ENCODE data around the gene PHKG1.
"Not testable (repeated sequence)": the region's sequence is repeated elsewhere in the genome, so short reads cannot be mapped to it uniquely, and the experiment has no call there.

PHKG1 gene

GRCh38 chr7:56092789-56093531 is at the start of gene PHKG1:
PHKG1 (minus strand) TSS chr7:56092952; CDS start chr7:56088941, 4,011 bp downstream.
- DNase-seq, result no peak

DNA sequence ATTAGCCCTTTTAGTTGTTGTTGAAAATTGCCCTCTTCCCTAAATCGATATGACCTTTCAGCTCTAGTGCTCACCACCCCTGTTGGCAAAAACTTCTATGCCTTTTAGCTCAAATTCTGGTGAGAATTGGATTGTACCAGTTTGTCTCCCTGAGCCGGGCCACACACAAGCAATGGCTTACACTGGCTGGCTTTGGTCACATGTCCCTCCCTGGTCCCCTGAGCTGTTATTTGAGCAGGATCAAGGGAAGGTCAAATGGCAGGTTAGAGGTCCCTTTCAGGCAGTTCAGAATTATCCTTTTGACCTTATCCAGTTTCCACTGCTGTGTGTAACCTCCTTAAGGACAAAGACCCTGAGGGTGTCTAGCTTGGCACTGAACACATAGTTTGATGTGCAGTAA is 38.3 kb upstream of the PHKG1 start:
- DNase-seq, result not testable (repeated sequence)

DNA sequence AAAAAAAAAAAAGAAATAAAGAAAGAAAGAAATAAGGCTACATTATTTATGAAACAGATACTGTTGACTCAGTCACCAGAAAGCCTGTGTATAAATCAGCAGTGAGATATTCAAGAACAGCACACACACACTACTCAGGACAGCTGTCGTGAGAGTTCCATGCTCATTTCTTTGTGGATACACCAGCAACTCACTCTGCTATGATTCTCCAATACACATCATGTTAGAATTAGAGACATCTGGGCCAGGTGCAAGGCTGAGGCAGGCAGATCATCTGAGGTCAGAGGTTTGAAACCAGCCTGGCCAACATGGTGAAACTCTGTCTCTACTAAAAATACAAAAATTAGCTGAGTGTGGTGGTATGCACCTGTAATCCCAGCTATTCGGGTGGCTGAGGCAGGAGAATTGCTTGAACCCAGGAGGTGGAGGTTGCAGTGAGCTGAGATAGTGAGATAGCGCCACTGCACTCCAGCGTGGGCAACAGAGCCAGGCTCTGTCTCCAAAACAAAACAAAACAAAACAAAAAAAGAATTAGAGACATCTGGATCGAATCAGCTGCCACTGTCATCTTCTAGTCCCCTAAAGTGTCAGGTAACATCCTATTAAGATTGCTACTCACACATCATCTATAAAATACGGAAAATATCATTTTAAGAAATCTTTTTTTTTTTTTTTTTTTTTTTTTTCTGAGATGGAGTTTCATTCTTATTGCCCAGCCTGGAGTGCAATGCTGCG is 34.7 kb upstream of the PHKG1 start:
- no peak for DNase-seq

- no peak for DNase-seq
These were observed 33.1 kb upstream of the PHKG1 start for GRCh38 chr7:56125831-56126230.

DNA sequence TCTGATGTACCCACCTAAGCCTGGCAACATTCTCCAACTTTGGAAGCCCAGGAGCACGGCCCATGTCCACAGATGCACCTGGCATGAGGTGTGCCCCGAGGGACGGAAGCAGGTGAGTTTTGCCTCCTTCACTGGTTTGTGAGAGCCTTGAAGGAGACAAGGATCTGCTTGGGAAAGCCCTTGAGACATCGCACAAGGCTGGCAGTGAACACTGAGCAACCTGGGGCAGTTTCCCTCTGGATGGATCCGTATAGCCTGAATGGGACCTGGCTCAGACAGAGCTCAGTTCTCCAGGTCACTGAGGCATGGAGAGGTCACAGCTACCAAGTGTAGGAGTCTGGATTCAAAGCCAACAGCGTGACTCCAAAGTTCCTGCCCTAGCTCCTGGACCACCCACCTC is 32.2 kb upstream of the PHKG1 start:
- DNase-seq, result no peak

- no peak for DNase-seq
These were observed 28.7 kb upstream of the PHKG1 start for GRCh38 chr7:56121440-56121839.

DNA sequence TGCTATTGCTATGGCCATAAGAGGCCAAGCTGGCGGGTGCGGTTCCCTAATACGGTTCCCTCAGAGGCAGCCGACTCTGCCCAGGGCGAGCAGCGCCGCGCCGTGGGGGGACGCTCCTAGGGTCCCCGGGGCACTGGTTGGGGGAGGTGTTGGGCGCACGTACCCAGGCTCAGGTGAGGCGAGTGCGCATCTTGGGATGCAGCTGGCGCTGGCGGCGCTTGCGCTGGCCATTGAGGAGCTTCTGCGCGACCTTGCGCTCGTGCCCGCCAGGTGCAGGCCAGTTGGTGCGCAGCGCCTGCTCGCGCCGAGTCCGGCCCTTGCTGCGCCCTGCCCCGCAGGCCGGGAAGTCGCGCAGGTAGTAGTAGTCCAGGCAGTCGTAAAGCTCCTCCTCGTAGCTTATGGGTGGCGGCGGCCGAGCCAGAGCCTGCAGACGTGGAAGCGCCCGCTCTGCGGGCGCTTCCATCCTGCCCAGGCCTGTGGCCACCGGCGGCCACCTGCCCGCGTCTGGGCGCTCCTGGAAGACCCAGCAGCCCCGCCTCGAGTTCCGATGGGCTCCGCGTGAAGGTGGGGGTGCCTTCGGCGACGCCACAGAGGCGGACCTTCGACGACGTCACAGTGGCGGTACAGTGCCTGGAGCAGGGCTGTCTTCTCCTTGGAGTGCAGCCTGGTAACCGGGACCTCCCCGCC is 23.2 kb upstream of the PHKG1 start, which contains the start of gene NUPR2:
TSS of gene NUPR2 (minus strand) at position 566 of the 687 bp plus-strand sequence. CDS start at position 463, 103 bp downstream.
- no peak for DNase-seq

- not testable (repeated sequence) for DNase-seq
These were observed 19.5 kb upstream of the PHKG1 start for GRCh38 chr7:56112244-56112643.

GRCh38 chr7:56110611-56111010 is 17.9 kb upstream of the PHKG1 start:
- no peak for DNase-seq

- DNase-seq, result no peak
These were observed 15.2 kb upstream of the PHKG1 start for GRCh38 chr7:56107954-56108258.

DNA sequence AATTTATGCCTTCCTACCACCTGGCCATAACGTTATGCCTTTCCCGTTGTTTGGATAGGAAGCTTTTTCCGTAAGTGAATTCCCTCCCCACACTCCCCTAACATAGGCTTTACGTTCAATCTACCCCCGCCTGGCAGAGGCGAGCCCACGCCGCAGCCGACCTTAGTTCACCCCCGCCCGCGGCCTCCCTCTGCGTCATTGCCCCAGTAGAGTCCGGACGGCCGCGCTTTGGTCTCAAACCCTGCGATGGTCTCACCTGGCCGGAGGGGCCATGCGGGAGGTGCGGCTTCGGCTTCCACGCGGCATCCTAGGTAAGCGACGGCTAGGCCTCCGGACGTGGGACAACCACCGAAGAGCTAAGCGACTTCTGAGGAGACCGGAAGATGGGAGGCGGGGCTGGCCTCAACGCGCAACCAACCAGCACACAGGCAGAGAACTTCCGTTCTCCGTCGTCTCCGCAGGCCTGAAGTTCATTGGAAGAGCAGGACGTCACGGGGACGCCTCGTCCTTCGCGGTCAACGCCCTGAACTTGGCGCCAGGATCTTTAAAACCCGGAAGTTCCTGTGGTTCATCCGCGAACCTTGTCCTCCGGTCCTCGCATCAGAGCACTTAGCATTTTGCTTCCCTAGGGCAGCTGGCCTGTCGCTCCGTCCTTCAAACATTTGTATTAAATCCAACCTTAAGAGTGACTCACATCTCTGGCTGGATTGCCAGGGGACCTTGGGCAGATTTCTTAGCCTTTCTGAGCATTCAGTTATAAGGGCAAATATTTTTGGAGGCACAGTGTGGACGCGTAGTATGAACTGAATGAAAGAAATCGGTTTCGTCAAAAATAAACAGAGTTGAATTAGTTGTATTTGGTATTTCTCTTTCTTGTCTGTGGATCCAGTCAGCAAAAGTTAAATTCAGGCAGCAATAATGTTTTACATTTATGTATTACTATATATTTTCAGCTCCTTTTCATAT is 13.6 kb upstream of the PHKG1 start, which contains the start of gene CHCHD2:
TSS of gene CHCHD2 (minus strand) at position 369 of the 966 bp plus-strand sequence. CDS start at position 306, 63 bp downstream.
- DNase-seq, result peak; percentile 75 to 89 (median 86)

DNA sequence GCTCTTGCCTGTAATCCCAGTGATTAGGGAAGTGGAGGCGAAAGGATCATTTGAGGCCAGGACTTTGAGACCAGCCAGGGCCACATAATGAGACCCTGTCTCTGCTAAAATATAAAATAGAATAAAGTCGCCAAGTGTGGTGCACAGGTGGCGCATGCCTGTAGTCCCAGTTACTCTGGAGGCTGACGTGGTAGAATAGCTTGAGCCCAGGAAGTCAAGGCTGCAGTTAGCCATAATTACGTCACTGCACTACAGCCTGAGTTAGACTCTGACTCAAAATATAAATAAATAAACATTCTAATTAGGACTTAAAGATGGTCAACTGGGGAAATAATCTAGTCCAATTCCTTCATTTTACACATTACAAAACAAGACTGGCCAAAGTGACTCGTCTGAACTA is 12.8 kb upstream of the PHKG1 start:
- DNase-seq, result no peak

DNA sequence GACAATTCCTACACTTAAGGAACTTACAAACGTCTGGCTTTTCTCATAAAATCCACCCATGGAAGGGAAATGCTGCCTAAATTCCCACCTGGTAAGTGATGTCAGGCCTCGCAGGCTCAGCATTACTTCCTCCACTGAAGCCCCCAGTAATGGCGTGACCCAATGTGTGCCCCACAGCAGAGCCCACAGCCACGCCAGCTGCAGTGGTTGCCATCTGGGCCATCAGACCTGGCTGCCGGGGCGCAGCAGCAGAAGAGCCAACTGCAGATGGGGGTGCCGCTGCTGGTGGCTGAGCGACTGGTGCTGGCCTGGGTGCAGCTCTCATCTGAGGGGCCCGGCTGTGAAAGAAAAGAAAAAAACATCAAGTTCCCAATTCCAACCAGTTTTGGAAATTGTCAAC is 11.4 kb upstream of the PHKG1 start:
- not testable (repeated sequence) for DNase-seq

- no peak for DNase-seq
These were observed 6.9 kb upstream of the PHKG1 start for GRCh38 chr7:56099653-56100052.

GRCh38 chr7:56098187-56099008 is 5.6 kb upstream of the PHKG1 start:
- DNase-seq, result not testable (repeated sequence)

GRCh38 chr7:56097700-56098099 is 4.9 kb upstream of the PHKG1 start:
- no peak for DNase-seq

GRCh38 chr7:56092388-56092787 is 364 bp downstream of the PHKG1 start:
- not testable (repeated sequence) for DNase-seq

DNA sequence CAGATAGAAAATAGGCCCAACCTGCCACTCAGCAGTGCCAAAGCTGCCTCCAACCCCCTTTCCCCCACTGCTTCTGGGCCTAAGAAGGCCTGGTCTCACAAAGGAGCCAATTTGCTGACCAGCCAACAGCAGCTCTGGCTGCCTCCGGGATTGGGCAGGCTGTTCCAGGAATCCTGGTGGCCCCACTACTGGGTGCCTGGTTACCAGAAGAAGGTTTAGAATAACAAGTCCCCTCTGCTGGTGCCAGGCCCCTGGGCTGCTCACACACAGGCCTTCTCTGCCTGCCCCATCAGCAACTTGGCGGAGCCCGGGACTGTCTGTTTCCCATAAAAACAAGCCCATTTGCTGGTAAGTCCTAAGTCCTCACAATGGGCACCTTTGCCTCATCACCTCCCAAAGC is 1.2 kb downstream of the PHKG1 start:
- no peak for DNase-seq

DNA sequence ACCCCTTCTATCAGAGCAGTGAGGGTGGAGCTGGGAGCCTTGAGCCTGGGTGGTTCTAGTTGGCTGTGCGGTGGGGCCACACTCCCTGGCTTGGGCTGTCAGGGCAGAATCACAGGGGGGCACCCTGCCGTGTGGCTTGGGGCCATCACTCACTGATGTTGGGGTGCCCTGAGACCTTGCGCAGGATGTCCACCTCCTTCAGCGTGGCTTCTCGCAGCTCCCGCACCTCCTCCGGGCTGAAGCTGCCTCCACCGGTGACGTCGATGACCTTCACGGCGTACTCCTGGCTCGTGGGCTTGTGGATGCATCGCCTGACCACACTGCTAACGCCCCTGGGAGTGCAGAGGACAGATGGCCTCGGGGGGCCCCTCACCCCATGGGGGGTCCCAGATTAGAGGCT is 5.3 kb downstream of the PHKG1 start:
- DNase-seq, result no peak

DNA sequence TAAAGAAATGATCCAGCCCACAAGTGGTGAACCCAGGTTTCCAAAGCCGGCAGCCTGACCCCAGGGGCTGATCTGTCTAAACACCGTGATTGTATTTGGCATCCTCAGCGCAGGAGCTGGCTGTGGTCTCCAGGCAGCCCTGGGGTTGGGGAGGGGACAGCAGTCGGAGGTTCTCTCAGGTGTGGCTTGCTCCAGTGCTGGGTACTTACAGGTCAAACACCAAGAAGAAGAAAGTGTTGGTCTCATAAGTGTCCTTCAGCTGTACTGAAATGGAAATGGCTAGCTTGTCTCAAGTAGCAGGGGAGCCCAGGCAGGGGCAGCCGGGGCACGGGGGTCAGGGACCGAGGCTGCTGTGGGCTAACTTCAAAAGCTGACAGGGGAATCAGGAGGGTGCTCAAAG is 6.0 kb downstream of the PHKG1 start:
- DNase-seq, result no peak

GRCh38 chr7:56083150-56083785 is 9.5 kb downstream of the PHKG1 start:
- DNase-seq, result no peak
